GM18519 (cell line): Measurements from ENCODE around the gene AMPH.

ENCODE experiments used
- ATAC-seq: cut with Tn5 transposase; IDR thresholded peaks from one replicate; pipeline ENCODE4 v1.9.1; 2021; ENCODE audit warnings: mild to moderate bottlenecking, moderate library complexity; ENCODE audit not compliant: unreplicated experiment, low FRiP score

The AMPH gene

GRCh38 chr7:38630720-38631673 is at the start of gene AMPH:
AMPH (minus strand) TSS chr7:38631373; CDS start chr7:38631351, 22 bp downstream.
- ATAC-seq: no peak

DNA sequence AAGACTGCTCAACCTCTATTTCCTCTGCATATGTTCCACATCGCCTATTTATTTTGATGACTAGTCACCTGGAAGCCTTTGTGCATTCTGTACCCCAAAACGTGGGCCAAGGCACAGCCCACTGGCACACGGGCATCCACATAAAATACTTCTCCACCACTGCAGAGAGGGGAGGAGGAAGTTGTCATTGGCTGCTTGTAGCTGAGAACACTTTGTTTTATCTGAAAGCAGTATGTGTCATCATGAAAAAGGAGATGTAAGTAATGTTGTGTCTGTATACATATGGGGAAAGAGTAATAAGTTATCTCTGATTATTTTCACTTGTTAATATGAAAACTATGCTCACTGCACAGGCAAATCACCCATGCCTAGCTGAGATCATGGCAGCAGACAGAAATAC is 48.2 kb upstream of the AMPH start:
- no peak for ATAC-seq

- no peak for ATAC-seq
Measured at GRCh38 chr7:38678698-38679054, 47.5 kb upstream of the AMPH start.

GRCh38 chr7:38677981-38678697 is 47.0 kb upstream of the AMPH start:
- ATAC-seq: no peak

GRCh38 chr7:38675494-38676106 is 44.4 kb upstream of the AMPH start:
- no peak for ATAC-seq

- ATAC-seq: no peak
Measured at GRCh38 chr7:38674513-38674912, 43.3 kb upstream of the AMPH start.

DNA sequence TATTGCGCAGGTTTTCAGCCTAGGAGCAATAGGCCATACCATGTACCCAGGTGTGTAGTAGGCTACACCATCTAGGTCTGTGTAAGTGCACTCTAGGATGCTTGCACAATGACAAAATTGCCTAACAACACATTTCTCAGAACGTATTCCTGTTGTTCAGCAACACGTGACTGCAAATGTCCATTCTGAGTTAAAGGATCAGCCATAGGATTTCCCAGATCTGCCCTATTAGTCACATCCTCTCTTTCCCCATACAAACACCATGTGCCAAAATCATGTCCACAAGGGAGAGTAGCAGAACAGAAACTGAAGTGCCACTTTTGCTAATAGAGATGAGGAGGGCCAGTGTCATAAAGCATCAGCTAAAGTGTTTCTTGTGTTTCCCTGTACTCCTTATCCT is 42.6 kb upstream of the AMPH start:
- ATAC-seq: no peak

GRCh38 chr7:38671911-38672905 is 41.0 kb upstream of the AMPH start:
- ATAC-seq: no peak

GRCh38 chr7:38669965-38670520 is 38.9 kb upstream of the AMPH start:
- no peak for ATAC-seq

GRCh38 chr7:38664972-38665371 is 33.8 kb upstream of the AMPH start:
- ATAC-seq: no peak

- peak; percentile 69 for ATAC-seq
Measured at GRCh38 chr7:38660427-38661099, 29.4 kb upstream of the AMPH start.

DNA sequence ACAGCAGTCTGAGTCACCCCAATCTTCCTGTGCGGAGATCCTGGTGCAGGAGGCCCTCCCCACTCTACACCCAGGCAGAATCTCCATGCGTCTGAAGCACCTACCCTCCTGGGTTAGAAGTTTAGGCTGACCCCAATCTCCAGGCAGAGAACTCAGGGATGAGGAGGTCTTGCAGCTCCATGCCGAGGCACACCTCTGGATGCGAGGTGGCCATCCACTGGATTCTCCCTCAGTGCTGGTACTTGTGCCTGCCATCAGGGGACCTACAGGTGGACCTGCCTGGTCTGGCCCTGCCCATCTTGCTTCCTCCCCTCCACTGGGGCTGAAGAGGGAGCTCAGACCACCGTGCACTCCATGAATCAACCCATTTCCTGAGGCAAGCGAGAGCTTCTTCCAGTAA is 28.8 kb upstream of the AMPH start:
- ATAC-seq: no peak

DNA sequence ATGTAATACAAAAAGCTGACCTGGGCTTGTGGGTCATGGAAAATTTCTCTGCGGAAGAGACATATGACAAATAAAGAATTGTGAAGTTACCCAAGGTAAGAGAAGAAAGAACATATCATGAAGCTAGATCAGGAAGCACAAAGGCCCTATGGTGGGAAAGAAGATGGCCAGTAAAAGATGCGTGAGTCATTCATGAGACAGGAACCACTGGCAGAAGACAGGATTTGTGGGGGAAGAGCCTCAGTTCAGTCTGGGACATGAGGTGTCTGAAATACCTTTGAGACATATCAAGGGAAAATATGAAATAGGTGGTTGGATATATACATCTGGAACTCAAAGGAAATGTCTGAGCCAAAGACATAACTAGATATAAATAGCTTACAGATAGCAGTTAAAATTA is 27.7 kb upstream of the AMPH start:
- no peak for ATAC-seq

GRCh38 chr7:38656968-38657367 is 25.8 kb upstream of the AMPH start:
- ATAC-seq: no peak

GRCh38 chr7:38655833-38656774 is 24.9 kb upstream of the AMPH start:
- ATAC-seq: no peak

GRCh38 chr7:38637957-38638356 is 6.8 kb upstream of the AMPH start:
- no peak for ATAC-seq

DNA sequence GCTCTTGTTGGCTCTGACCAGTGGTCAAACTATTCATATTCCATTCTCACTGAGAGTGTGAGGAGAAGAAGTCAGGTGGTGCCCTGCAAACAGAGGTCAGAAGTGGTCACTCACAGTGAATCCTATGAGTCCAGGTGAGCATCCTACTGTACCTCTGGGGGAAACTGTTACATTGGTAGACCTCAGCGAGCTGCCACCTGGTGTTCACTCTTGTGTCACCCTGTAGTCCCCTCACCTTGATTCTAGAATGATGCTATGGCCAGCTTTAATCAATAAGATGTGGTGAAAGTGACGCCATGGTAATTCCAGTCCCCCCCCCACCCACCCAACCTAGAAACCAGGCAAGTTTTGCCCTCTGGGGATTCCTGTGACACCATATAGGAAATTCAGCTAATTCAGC is 1.2 kb upstream of the AMPH start:
- no peak for ATAC-seq
